A549 (cell line): Measurements from ENCODE around the gene TRIM69. TPM values are rescaled to one million over a fixed set of nuclear protein-coding genes. Genes with fewer than 3 reads are reported as not detected.

Source experiments
- ATAC-seq, 2 experiments: fragments of 200-7000 bp in 1 of 2; fragments of >200 bp in 1 of 2; cut with Nextera tagmentation in 1 of 2; cut with Tn5 transposase in 1 of 2; 3 replicates each; pipeline versions ENCODE4 v1.8.0 to v1.9.1; 2018 to 2020; ENCODE audit warnings: mild to moderate bottlenecking in 1 of 2, moderate library complexity in 1 of 2
- CTCF ChIA-PET: fragments of 300-600 bp; sonication (Branson Sonifier 250); formaldehyde crosslinking; extraction: SDS; loops from one replicate; lab custom pipeline; 2021; ENCODE audit warnings: antibody characterized with exemption, inconsistent platforms; lab: Yijun Ruan, JAX
- POLR2A ChIA-PET: fragments of 350-600 bp; formaldehyde crosslinking; extraction: SDS; loops from one replicate; lab custom pipeline; 2021; ENCODE audit warnings: antibody characterized with exemption, inconsistent platforms; lab: Yijun Ruan, JAX
- DNase-seq, 2 experiments: peaks; one replicate each; pipeline versions ENCODE4 v3.0.0 to v3.0.0-alpha.2; 2011 to 2016; ENCODE audit warnings: low read depth in 1 of 2, low spot score in 1 of 2
- FAIRE-seq: peaks from 2 replicates; lab custom pipeline; 2011; peaks lifted over from hg19 to GRCh38; lab: Jason Lieb, UNC
- H3K27ac ChIP-seq, 2 experiments: fragments of >200 bp; sonication (Bioruptor Twin); formaldehyde crosslinking; 3 replicates each; pipeline ENCODE4 v1.5.1; 2016 to 2017
- H3K4me1 ChIP-seq: fragments of >200 bp; sonication (Bioruptor Twin); formaldehyde crosslinking; 3 replicates; pipeline ENCODE4 v1.6.1; 2016
- H3K4me2 ChIP-seq: fragments of >200 bp; sonication (Bioruptor Twin); formaldehyde crosslinking; 3 replicates; pipeline ENCODE4 v1.6.1; 2016
- H3K4me3 ChIP-seq: fragments of >200 bp; sonication (Bioruptor Twin); formaldehyde crosslinking; 3 replicates; pipeline ENCODE4 v1.5.1; 2016
- H3K9me3 ChIP-seq: fragments of >200 bp; sonication (Bioruptor Twin); formaldehyde crosslinking; 3 replicates; pipeline ENCODE4 v1.6.1; 2016
- BHLHE40 ChIP-seq: IDR thresholded peaks from 2 replicates; pipeline ENCODE4 v1.6.1; 2012; ENCODE audit warnings: low read depth, low read length, inconsistent platforms
- CHD4 ChIP-seq: fragments of 200-600 bp; sonication (generic); IDR thresholded peaks from 2 replicates; pipeline ENCODE4 v1.6.1; 2016; ENCODE audit warnings: antibody characterized with exemption, mild to moderate bottlenecking, borderline replicate concordance
- EHMT2 ChIP-seq: fragments of 200-600 bp; sonication (generic); IDR thresholded peaks from 2 replicates; pipeline ENCODE4 v1.6.1; 2016; ENCODE audit warnings: antibody characterized with exemption, low read depth, mild to moderate bottlenecking, moderate library complexity
- EP300 ChIP-seq, 2 experiments: fragments of >200 bp; sonication (Bioruptor Twin); formaldehyde crosslinking; IDR thresholded peaks; 2 replicates in 1 of 2; 3 replicates in 1 of 2; pipeline ENCODE4 v1.6.1; 2016 to 2017
- ESRRA ChIP-seq: fragments of 150-350 bp; IDR thresholded peaks from 2 replicates; pipeline ENCODE4 v1.6.1; 2014; ENCODE audit warnings: mild to moderate bottlenecking, low read length, borderline replicate concordance
- FOXS1 ChIP-seq: fragments of 250-450 bp; sonication (Bioruptor Pico); IDR thresholded peaks from 2 replicates; pipeline ENCODE4 v1.5.0; 2020; ENCODE audit warnings: mild to moderate bottlenecking, moderate library complexity
- HDAC2 ChIP-seq: fragments of 200-600 bp; sonication (generic); IDR thresholded peaks from 2 replicates; pipeline ENCODE4 v1.6.1; 2016
- HEYL ChIP-seq: fragments of 250-450 bp; sonication (Bioruptor Pico); IDR thresholded peaks from 2 replicates; pipeline ENCODE4 v1.8.0; 2021; ENCODE audit warnings: mild to moderate bottlenecking, moderate library complexity
- JUNB ChIP-seq: fragments of >200 bp; sonication (Bioruptor Twin); formaldehyde crosslinking; IDR thresholded peaks from 2 replicates; pipeline ENCODE4 v1.6.1; 2016
- MYC ChIP-seq: IDR thresholded peaks from 2 replicates; pipeline ENCODE4 v1.6.1; 2012; ENCODE audit warnings: mild to moderate bottlenecking, inconsistent platforms, low read length, improper control_type of control experiment, borderline replicate concordance
- NPAS2 ChIP-seq: fragments of 250-450 bp; sonication (Bioruptor Pico); IDR thresholded peaks from 2 replicates; pipeline ENCODE4 v1.8.0; 2022; ENCODE audit warnings: mild to moderate bottlenecking, moderate library complexity, borderline replicate concordance
- POLR2A ChIP-seq: IDR thresholded peaks from 2 replicates; pipeline ENCODE4 v1.6.1; 2012; ENCODE audit warnings: mild to moderate bottlenecking, low read length
- RAD21 ChIP-seq, 2 experiments: fragments of >200 bp in 1 of 2; sonication (Bioruptor Twin) in 1 of 2; formaldehyde crosslinking in 1 of 2; IDR thresholded peaks in 1 of 2; conservative IDR thresholded peaks in 1 of 2; 2 replicates in 1 of 2; 3 replicates in 1 of 2; pipeline ENCODE4 v1.6.1; 2012 to 2018; ENCODE audit warnings: inconsistent platforms in 1 of 2
- SREBF2 ChIP-seq: fragments of 450-650 bp; IDR thresholded peaks from 2 replicates; pipeline ENCODE4 v1.6.1; 2014; ENCODE audit warnings: mild to moderate bottlenecking, moderate library complexity
- ZFP36 ChIP-seq: fragments of 450-650 bp; IDR thresholded peaks from 2 replicates; pipeline ENCODE4 v1.6.1; 2014; ENCODE audit warnings: borderline replicate concordance; ENCODE audit not compliant: partially characterized antibody
- ZSCAN20 ChIP-seq: fragments of 250-450 bp; sonication (Bioruptor Pico); IDR thresholded peaks from 2 replicates; pipeline ENCODE4 v1.8.0; 2022; ENCODE audit warnings: mild to moderate bottlenecking, moderate library complexity
- WGBS: methylation state at CpG from one replicate; pipeline ENCODE4 v1.1.6; 2017; ENCODE audit errors: missing lambda C conversion rate; 5-methylcytosine and 5-hydroxymethylcytosine counted together
- polyA plus RNA-seq, 4 experiments: library from polyadenylated mRNA; depleted of rRNA in 3 of 4; stranded (reverse); fragments of >200 nt; fragmentation: RNase III in 1 of 4; extraction: RNeasy Plus Mini Kit Qiagen cat#74134 plus additional on column Dnase treatment in 1 of 4; gene quantifications; 2 replicates in 3 of 4; 3 replicates in 1 of 4; pipeline ENCODE4 v1.2.3, GENCODE V29; 2011 to 2017
- TF ChIP-seq, protein P1 (sequence below): IDR thresholded peaks from 2 replicates; pipeline ENCODE4 v1.6.1; 2012; ENCODE audit warnings: low read depth, borderline replicate concordance
- TF ChIP-seq, protein P2 (sequence below): fragments of 250-450 bp; sonication (Bioruptor Pico); IDR thresholded peaks from 2 replicates; pipeline ENCODE4 v1.5.0; 2021; ENCODE audit warnings: mild to moderate bottlenecking, moderate library complexity, borderline replicate concordance
- TF ChIP-seq, protein P3 (sequence below): IDR thresholded peaks from 2 replicates; pipeline ENCODE4 v1.6.1; 2012
- TF ChIP-seq, protein P4 (sequence below): fragments of 150-350 bp; IDR thresholded peaks from 2 replicates; pipeline ENCODE4 v1.6.1; 2014; ENCODE audit warnings: low read depth, mild to moderate bottlenecking, low read length
- TF ChIP-seq, protein P5 (sequence below): fragments of 250-450 bp; sonication (Bioruptor Pico); IDR thresholded peaks from 2 replicates; pipeline ENCODE4 v1.5.0; 2020; ENCODE audit warnings: low read depth, mild to moderate bottlenecking, moderate library complexity
- TF ChIP-seq, protein P6 (sequence below): IDR thresholded peaks from 2 replicates; pipeline ENCODE4 v1.6.1; 2012

Gene TRIM69
- polyA plus RNA-seq, 2 of the 4 experiments (the other 2 are of a cell fraction), result 9.0 to 10.4 TPM

DNA sequence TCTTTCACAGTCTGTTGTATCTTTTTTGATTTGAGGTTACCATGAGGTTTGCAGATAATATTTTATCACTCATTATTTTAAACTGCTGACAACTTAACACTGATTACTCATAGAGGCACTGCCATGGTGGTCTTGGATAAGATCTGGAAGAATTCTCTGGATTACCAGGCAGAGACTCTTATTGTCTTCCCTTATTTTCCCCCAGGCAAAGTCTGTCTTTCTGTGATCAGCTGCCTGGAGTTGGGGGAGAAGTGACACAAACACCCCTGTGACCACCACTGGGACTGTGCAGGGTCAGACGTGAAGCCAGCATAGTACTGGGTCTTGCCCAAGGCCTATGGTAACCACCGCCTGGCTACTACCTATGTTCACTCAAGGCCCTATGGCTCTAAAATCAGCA is 29.9 kb upstream of the TRIM69 start:
- Histone ChIP-seq H3K4me3 (no peak overlapping the region), H3K9me3 (peaks cover 4% of the 10 kb centered on the region; the same call in 1 of the 3 replicates), H3K4me2 (no peak overlapping the region), H3K27ac (no peak overlapping the region), H3K4me1 (no peaks in the 10 kb centered on the region)
- ChIA-PET POLR2A (no interaction called here), CTCF (interaction anchor here (0.5 to 1.2 kb wide), 3 partner anchors 20 to 32 kb away, joined by 3 to 5 read pairs (median 3); no protein-coding TSS in a partner anchor)
- ATAC-seq (no peak), FAIRE-seq (no peak), DNase-seq (no peak)
- no CpG with 5 or more reads among the region's 2 CpGs for WGBS
- TF ChIP-seq ZSCAN20 (CRISPR knock-in tag) (no peak), POLR2A (no peak), FOXS1 (CRISPR knock-in tag) (no peak), CHD4 (no peak), ESRRA (no peak), EHMT2 (no peak), ZFP36 (no peak), BHLHE40 (no peak), MYC (no peak), RAD21 (conservative IDR thresholded peaks at IDR 0.05 in 1 of 2, IDR thresholded peaks at IDR 0.05 in 1 of 2) (no peak), JUNB (no peak), EP300 (IDR thresholded peaks at IDR 0.05) (no peak), HDAC2 (no peak)
- TF ChIP-seq, protein P1, sequence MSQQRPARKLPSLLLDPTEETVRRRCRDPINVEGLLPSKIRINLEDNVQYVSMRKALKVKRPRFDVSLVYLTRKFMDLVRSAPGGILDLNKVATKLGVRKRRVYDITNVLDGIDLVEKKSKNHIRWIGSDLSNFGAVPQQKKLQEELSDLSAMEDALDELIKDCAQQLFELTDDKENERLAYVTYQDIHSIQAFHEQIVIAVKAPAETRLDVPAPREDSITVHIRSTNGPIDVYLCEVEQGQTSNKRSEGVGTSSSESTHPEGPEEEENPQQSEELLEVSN, result no peak
- TF ChIP-seq, protein P2, sequence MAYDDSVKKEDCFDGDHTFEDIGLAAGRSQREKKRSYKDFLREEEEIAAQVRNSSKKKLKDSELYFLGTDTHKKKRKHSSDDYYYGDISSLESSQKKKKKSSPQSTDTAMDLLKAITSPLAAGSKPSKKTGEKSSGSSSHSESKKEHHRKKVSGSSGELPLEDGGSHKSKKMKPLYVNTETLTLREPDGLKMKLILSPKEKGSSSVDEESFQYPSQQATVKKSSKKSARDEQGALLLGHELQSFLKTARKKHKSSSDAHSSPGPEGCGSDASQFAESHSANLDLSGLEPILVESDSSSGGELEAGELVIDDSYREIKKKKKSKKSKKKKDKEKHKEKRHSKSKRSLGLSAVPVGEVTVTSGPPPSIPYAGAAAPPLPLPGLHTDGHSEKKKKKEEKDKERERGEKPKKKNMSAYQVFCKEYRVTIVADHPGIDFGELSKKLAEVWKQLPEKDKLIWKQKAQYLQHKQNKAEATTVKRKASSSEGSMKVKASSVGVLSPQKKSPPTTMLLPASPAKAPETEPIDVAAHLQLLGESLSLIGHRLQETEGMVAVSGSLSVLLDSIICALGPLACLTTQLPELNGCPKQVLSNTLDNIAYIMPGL (CRISPR knock-in tag), result no peak
- TF ChIP-seq, protein P3, sequence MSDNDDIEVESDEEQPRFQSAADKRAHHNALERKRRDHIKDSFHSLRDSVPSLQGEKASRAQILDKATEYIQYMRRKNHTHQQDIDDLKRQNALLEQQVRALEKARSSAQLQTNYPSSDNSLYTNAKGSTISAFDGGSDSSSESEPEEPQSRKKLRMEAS, result no peak
- TF ChIP-seq, protein P4, sequence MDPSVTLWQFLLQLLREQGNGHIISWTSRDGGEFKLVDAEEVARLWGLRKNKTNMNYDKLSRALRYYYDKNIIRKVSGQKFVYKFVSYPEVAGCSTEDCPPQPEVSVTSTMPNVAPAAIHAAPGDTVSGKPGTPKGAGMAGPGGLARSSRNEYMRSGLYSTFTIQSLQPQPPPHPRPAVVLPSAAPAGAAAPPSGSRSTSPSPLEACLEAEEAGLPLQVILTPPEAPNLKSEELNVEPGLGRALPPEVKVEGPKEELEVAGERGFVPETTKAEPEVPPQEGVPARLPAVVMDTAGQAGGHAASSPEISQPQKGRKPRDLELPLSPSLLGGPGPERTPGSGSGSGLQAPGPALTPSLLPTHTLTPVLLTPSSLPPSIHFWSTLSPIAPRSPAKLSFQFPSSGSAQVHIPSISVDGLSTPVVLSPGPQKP, result no peak
- TF ChIP-seq, protein P5, sequence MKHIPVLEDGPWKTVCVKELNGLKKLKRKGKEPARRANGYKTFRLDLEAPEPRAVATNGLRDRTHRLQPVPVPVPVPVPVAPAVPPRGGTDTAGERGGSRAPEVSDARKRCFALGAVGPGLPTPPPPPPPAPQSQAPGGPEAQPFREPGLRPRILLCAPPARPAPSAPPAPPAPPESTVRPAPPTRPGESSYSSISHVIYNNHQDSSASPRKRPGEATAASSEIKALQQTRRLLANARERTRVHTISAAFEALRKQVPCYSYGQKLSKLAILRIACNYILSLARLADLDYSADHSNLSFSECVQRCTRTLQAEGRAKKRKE (CRISPR knock-in tag), result no peak

DNA sequence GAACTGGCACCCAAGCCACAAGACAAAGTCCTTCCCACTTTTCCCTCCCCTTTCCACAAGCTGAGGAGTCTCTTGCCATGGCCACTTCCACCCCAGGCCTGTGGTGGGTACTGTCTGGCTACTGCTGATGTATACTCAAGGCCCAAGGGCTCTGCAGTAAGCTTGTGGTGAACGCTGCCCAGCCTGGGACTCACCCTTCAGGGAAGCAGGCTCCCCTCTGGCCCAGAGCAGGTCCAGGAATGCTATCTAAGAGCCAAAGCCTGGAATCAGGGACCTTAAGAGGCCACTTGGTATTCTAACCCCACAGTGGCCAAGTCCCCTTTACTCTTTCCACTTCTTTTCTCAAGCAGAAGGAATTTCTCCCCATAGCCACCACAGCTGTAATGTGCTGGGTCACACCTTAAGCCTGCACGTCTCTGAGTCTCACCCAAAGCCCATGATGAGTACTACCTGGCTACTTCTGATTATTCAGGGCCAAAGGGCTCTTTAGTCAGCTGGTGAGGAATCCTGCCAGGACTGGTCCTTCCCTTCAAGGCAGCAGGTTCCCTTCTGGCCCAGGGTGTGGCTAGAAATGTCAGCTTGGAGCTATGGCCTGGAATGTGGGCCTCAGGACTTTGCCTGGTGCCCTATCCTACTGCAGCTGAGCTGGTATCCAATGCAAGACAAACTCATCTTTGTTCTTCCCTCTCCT is 29.2 kb upstream of the TRIM69 start:
- DNase-seq (no peak), FAIRE-seq (no peak), ATAC-seq (no peak)
- POLR2A ChIA-PET, result no interaction called here
- TF ChIP-seq, protein P6, sequence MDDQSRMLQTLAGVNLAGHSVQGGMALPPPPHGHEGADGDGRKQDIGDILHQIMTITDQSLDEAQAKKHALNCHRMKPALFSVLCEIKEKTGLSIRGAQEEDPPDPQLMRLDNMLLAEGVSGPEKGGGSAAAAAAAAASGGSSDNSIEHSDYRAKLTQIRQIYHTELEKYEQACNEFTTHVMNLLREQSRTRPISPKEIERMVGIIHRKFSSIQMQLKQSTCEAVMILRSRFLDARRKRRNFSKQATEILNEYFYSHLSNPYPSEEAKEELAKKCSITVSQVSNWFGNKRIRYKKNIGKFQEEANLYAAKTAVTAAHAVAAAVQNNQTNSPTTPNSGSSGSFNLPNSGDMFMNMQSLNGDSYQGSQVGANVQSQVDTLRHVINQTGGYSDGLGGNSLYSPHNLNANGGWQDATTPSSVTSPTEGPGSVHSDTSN, result no peak
- TF ChIP-seq SREBF2, result no peak
- no peak for TF ChIP-seq HEYL (CRISPR knock-in tag)
- no peak for TF ChIP-seq NPAS2 (CRISPR knock-in tag)
- Histone ChIP-seq H3K27ac (no peak overlapping the region), H3K4me1 (no peaks in the 10 kb centered on the region), H3K4me2 (no peak overlapping the region), H3K9me3 (no peaks in the 10 kb centered on the region), H3K4me3 (no peak overlapping the region)
- CTCF ChIA-PET, result interaction anchor here (0.5 kb wide), 1 partner anchor 19 kb away, joined by 5 read pairs; no protein-coding TSS in a partner anchor
- WGBS, result 29% methylated on average over 1 of the region's 2 CpGs
